HG02870 (cell line): ENCODE data around the gene FETUB.
"Not testable (repeated sequence)": the region's sequence is repeated elsewhere in the genome, so short reads cannot be mapped to it uniquely, and the experiment has no call there.

Source experiments
- ATAC-seq: cut with Tn5 transposase; IDR thresholded peaks from one replicate; pipeline ENCODE4 v1.9.1; 2021; ENCODE audit warnings: mild to moderate bottlenecking, moderate library complexity; ENCODE audit not compliant: unreplicated experiment

Gene FETUB

DNA sequence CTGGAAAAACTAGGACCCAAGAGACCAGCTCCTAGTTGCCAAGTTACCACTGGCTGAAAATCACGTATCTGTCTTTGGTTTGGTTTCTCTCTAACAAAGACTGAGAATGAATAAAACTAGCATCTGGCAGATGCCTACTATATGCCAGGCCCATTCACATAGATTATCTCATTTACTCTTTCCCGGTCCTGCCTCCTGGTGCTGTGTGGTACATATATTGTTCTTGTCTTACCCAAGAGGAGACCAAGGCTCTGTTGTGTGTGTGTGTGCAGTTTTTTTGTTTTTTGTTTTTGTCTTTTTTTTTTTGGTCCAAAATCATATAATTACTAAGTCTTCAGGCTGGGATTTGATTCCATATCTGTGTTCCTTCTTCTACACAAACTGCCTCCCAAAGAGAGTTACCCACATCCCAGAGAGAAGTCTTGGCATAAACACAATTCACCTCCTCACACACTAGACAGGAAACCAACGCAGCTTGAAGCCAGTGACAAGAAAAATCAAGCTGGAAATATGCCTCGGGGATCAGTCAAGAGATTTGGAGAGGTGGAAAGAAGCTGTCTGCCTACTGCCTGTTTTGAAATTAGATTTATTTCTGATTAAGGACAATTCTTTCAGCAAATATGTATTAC, 26.4 kb upstream of the FETUB start:
- no peak for ATAC-seq

DNA sequence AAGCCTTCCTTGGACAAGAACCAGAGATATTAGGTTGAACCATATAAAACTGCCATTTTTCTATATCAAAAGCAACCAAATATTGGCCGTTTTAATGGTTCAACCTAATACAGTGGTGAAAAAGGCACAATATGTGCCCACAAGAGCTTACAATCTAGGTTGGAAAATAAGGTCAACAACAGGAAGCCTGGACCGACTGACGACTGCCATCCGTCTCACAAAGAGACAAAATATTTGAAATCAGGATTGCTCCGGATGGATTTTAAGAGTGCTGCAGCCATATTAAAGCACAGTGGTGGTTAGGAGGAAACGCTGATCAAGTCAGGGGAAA, 26.0 kb upstream of the FETUB start:
- no peak for ATAC-seq

DNA sequence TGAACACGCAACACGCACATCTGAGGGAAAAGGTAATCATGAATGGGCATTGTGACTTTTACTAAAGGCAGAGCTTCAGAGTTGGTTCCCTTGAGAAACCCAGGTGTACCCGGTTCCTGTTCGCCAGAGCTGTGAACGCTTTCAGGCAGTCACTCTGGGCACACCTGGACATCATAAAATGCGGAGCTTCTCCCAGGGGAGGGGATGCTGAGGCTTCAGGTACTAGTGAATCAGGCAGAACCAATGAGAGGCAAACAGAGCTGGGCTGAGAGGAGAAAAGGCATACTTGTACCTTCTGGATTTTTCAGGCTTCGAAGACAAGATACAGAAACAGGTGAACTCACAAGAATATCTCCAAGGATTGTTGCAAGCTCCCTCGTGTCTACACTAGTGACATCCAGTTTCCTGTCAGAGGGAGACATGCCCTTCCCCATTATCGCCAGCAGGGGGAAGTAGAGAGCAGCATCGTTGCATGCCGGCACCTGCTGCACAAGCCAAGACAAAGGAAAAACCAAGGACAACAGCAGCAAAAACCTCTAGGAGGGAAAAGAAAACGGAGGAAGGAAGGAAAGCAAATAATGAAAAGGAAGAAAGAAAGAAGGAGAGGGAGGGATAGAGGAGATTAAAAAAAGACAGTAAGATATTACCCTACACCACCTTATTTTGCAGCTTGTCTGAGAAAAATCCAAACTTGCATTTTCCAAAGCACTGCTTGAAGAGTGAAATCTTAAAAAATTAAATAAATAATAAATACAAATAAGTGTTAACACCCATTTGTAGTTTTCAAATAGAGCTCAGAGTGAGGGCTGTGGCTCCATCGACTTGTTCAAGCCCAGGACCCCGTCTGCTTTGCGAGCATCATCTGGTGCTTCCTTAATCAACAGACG, 25.4 kb upstream of the FETUB start:
- ATAC-seq: no peak

DNA sequence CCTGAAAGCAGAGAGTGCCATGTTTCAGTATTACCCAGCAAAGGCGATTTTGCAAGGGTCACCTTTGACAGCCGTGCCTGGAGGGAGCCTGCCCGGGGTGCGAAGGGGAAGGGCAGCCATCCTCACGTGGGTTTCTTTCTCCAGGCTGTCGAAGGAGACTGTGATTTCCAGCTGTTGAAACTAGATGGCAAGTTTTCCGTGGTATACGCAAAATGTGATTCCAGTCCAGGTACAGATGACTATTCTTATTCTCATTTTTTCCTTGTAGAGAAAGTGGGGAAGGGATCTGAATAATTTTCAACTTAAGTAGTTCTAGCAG, 23.9 kb upstream of the FETUB start:
- no peak for ATAC-seq

DNA sequence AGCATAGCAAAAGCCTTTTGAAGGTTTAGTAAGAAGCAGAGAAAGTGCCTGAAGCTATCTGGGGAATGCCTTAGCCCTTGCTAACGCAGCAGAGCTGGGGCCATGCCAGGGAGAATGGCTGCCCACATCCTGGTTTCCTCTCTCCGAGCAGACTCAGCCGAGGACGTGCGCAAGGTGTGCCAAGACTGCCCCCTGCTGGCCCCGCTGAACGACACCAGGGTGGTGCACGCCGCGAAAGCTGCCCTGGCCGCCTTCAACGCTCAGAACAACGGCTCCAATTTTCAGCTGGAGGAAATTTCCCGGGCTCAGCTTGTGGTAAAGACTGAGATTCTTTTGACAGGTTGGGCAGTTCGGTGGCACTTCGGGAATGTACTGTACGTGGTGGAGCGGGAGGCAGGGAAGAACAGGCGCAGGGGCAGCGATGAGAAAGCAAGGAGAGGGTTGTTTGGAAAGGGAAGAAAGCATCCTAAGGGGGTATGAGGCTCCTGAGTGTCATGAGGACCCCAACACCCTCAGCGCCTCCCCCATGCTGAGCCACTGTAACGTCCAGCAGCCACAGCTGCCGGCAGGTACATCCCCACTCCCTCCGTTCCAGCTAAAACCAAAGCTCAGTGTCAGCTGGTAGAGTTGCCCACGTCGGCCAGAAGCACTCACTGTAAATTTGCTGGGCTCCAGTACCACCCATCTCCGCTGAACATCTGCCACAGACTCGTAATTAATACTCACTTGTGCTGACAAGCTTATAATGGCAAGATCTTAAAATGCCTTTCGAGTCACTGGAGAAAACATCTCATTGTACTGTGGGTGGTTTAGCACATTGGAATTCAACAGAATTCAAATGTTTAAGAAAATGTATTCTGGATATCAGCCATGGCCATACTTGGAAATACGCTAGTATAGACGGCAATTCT, 22.9 kb upstream of the FETUB start:
- peak; percentile 77 for ATAC-seq

DNA sequence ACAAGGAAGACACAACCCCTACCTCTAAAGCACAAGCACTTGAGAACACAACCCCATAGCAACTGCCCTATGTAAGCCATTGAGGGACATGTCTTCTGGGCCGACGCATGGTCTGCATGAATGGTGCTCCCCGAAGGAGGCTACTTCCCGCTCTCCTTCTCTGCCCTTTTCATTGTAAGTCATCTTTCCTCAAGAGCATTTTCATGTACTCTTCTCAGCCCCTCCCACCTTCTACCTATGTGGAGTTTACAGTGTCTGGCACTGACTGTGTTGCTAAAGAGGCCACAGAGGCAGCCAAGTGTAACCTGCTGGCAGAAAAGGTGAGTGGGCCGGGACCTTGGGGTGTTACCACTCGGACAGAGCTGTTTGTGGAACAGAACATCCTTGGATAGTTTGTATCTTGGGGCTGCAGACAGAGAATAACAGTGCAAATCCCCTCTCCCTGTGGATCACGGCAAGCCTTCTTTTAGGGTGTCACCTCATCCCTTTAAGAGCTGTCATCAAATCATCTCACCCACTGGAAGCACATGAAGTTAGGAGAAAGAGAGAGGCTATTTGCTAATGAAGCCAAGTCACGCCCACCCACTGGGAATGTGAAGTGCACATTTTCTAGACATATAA, 21.8 kb upstream of the FETUB start:
- ATAC-seq: no peak

DNA sequence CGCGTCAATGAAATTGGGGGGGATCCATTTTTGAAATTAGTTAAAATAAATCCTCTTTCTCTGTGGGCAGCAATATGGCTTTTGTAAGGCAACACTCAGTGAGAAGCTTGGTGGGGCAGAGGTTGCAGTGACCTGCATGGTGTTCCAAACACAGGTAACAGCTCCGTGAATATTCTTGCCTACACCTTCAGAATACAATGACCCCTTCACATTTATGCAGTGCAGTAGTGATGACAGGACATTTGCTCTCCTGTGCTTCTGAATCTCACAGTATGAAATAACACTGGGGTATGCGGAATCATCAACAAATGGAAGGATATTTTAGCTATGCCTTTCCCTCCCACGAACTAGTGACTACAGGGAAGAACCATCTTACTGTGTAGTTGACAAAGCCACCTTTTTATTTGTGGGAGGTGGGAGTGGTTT, 20.4 kb upstream of the FETUB start:
- ATAC-seq: no peak

DNA sequence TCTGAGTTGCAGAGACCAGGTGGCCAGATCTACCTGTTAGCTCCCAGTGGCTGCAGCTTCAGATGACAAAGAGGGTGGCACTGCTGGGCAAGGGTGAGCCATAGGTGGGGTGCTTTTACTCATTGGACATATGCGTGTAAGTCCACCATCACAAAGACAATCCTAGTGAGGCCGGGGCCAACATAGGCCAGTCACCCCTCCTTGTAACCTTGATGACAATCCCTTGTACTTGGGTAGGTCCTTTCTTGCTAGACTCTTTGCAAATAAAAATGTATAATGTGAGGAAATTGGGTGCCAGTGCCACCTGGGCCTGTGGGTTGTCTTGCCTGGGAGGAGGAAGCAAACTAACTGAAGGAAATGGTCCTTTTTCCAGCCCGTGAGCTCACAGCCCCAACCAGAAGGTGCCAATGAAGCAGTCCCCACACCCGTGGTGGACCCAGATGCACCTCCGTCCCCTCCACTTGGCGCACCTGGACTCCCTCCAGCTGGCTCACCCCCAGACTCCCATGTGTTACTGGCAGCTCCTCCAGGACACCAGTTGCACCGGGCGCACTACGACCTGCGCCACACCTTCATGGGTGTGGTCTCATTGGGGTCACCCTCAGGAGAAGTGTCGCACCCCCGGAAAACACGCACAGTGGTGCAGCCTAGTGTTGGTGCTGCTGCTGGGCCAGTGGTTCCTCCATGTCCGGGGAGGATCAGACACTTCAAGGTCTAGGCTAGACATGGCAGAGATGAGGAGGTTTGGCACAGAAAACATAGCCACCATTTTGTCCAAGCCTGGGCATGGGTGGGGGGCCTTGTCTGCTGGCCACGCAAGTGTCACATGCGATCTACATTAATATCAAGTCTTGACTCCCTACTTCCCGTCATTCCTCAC, 19.7 kb upstream of the FETUB start:
- no peak for ATAC-seq

DNA sequence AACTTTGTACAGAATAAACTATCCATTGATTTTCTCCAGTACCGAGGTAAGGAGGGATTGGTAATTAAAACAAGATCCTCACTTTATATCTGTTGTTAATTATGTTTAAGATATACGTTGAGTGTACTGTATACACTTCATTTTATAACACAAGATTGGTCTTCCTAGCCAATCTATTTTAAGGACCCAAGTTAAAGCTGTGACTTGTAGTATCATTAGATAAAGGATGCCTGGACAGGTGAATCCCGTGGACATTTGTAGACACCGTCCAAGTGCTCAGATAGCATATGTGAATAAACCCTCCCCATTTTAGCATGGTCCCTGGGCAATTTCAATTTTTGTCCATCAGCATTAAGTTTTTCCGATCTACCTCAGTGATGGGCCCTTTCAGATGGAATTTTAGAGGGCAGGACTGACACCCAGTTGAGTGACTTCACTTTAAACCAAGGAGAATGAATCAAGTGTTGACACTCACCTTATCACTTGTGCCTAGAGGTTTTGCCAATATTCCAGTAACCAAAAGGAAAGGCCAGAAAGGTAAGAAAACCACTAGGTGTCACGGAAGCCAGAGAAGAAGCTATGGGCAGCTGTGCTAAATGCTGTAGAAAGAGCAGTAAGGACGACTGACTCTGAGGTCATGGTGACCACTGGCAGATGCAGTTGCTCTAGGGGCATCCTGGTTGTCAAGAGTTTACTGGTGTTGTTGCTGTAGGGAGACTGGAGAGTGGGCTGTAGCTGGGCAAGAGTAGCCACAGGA, 18.1 kb upstream of the FETUB start:
- no peak for ATAC-seq

DNA sequence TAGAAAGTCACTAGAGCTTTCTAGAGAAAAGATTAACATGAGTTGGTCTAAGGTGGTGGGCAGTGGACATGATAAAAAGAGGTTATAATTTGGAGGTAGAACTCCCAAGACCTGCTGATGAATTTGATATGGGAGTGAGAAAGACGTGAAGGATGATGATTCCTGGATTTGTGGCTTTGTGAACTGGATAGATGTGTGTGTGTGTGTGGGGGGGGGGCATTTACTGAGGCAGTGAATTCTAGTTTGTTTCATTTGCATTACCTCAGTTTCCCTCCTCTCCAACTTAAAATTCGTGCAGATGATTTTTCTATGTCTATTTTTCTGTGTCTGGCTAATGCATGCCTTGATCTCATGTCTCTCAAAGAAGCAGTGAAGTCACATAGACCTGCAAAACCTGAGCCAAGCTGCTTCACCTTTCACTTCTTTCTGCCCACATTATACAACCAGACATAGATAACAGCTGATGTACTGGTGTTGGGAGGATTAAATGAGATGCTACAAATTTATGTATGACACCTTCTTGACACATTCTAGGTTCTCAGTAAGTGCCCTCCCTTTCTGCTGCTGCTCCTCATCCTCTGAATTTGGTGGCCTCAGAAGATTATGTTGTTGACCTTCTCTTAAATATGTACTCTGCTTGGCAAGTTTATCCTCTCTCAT, 17.4 kb upstream of the FETUB start:
- no peak for ATAC-seq

DNA sequence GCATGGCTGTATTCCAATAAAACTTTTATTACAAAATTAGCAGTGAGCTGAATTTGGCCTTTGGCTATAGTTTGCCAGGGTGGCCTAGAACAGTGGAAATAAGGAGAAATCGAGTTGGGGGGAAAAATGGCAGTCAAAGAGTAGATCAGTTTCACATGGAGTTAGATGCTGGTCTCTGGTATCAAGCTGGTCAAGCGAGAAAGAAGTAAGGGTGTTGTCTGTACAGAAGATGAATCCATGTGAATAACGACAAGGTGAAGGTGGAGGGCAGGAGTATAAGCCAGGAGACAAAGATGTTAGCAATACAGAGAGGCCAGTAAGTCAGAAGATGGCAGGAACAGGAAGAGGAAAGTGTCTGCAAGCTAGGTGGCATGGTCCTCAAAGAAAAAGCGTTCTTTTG, 15.6 kb upstream of the FETUB start:
- ATAC-seq: no peak

DNA sequence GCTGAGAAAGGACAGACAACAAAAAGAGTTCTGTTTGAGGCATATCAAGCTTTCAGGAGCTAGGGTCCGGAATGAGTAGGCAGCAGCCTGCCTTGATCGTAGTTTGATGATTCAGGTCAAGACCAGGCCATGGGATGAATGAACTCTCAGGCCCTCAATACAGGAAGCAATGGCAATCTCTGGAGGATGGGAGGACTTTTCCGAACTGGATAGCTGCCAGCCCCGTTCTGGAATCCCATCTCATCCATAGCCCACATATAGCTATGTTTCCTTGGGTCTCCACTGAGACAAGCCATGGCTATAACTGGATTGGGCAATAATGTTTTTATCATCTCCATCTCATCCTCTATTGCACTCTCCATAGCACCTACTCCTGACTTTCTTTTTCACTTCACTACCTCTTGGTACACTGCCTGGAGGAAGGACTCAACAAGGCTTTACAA, 14.6 kb upstream of the FETUB start:
- no peak for ATAC-seq

DNA sequence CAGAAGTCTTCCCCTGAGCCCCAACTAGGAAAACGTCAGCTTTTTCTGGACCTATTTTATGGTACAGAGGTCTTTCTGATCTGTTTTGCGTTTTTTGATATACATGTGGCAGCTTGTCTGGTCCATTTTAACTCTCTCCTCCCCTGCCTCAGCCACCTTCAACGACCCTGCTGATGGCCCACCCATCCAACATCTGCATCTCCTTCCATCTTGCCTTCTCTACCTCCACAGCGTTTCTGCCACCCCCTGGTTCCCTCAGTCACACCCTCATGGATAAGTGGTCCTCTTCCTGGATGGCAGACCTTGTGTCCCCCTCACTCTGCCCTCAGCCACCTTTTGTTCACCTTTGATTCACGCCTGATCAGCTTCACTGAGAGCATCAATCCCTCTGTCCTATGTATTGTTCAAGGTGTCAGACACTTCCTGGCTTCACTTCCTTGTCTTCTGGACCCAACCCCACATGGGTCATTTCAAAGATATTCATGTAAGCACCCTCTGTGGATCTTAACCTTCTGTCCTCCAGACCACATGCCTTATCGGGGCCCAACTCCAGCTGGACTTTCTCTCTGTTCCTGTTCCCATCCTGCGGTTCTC, 13.8 kb upstream of the FETUB start:
- no peak for ATAC-seq

DNA sequence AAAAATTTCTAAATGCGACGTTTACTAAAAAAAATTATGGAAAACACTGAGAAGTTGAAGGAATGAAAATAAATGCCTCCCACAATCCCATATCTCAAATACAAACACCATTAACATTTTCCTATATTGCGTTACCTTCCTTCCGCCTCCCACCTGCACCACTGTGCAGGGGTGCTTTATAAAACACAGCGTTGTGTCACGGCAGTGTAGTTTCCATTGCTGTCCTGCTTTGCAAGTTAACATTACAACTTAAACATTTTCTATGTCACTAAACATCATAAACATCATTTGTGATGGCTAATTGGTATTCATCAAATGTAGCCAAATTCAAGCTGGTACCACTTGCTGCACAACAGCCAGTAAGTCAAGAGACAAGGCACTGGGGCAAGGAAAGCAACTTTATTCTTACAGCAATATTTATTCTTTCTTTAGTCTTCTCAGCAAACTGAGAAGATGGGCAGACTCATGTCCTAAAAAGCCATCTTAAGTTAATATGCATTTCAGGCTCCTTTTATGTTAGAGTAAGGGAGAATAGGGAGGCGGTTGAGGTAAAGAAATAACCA, 12.3 kb upstream of the FETUB start:
- no peak for ATAC-seq

DNA sequence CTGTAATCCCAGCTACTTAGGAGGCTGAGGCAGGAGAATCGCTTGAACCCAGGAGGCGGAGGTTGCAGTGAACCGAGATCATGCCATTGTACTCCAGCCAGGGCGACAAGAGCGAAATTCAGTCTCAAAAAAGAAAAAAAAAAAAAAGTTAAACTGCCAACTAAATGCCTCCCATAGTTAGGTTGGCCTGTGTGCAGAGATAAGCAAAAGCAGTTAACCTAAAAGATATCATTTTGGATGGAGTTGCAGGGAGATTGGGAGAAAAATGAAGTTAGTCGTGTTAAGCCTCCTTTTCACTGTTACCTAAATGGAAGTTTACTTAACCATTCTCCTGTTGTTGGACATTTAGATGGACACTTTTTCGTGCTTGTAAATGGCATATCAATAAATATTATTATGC, 11.4 kb upstream of the FETUB start:
- ATAC-seq: no peak

DNA sequence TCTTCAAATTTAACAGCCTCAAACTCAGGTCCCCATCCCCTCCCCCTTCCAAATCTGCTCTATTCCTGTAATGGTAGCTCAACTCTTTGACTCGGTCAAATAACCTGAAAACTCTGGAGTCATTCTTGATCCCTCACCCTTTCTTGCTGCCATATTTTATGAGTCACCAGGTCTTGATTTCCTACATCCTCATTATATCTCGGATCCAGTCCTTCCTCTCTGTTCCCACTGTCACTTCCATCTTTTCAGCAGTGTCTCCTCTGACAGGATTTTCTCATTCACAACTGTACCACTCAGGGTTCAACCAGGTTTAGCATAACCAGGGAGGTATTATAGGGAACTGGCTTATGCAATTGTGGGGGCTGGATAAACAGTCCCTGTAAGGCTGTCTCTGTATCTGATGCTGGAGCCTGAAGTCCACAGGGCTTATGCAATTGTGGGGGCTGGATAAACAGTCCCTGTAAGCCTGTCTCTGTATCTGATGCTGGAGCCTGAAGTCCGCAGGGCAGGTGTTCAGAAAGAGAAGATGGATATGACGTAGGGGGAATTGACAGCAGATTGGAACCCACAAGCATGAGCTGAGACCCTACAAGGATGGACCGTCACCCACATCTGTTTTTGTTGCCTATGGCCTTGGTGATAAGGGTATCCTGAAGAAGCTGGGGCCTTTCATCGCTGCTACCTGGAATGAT, 9.1 kb upstream of the FETUB start:
- no peak for ATAC-seq

DNA sequence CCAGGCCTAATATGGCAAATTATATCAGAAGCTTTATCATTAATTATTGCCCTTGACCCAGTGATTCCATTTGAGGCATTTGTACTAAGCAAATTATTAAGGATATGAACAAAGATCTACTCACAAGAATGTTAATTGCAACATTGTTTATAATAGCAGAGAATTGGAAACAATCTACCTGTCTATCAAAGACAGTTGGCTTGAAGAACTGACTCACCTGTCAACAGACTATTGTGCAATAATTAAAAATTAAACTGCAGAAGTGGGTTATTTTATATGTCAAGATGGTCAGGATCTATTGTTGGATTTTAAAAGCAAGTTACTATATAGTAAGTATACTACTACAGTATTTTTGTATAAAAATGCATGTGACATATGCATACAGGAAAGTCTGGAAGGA, 6.7 kb upstream of the FETUB start:
- ATAC-seq: no peak

DNA sequence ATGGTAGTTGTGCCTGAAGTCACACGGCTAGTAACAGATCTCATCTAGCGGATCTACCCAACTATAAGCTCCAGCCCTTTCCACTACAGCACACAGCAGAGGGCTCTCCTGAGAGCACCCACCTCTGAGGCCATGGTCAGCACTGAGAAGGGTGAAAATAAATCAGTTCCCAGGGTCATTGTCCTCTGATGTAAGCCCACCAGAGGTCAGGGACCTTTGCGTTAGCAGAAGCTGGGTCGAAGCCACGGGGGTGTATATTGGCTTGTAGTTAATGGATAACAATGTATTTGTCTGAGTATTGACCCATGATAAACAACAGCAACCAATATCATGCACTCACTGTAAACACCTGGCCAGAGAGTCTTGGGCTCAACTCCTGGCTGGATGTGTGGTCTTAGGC, 6.0 kb upstream of the FETUB start:
- not testable (repeated sequence) for ATAC-seq
